VCaP (cell line): ENCODE measurements around the gene ACAP3.

ENCODE experiments used
- H3K27ac ChIP-seq: fragments of 450-650 bp; 2 replicates; pipeline ENCODE4 v1.5.1; 2017
- CTCF ChIP-seq: fragments of 450-650 bp; conservative IDR thresholded peaks from 2 replicates; pipeline ENCODE4 v1.5.1; 2017; ENCODE audit warnings: mild to moderate bottlenecking, moderate library complexity

Gene ACAP3

DNA sequence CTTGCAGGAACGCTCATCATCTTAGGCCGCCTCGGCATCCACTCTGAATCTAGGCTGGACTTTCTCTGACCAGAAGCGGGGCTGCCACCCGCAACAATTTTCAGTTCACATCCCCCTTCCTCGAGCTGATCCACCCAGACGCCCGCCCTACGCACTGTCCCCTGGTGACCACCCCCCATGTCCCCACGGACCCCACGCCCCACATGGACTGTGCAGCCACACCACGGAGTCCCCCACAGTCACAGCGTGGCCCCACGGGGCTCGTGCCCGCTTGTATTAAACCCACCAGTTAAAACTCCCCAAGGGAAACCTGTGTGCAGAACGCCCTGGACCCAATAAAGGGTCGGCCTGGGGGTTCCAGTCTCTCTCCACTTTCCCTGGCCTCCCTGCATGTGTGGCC lies 48.2 kb downstream of the ACAP3 start:
- H3K27ac ChIP-seq = no peak overlapping the region

GRCh38 chr1:1259119-1259488 lies 48.6 kb downstream of the ACAP3 start:
- no peak overlapping the region for H3K27ac ChIP-seq
- TF ChIP-seq CTCF = no peak

More for the DNA sequence above, 48.2 kb downstream of the ACAP3 start:
- TF ChIP-seq CTCF = no peak

DNA sequence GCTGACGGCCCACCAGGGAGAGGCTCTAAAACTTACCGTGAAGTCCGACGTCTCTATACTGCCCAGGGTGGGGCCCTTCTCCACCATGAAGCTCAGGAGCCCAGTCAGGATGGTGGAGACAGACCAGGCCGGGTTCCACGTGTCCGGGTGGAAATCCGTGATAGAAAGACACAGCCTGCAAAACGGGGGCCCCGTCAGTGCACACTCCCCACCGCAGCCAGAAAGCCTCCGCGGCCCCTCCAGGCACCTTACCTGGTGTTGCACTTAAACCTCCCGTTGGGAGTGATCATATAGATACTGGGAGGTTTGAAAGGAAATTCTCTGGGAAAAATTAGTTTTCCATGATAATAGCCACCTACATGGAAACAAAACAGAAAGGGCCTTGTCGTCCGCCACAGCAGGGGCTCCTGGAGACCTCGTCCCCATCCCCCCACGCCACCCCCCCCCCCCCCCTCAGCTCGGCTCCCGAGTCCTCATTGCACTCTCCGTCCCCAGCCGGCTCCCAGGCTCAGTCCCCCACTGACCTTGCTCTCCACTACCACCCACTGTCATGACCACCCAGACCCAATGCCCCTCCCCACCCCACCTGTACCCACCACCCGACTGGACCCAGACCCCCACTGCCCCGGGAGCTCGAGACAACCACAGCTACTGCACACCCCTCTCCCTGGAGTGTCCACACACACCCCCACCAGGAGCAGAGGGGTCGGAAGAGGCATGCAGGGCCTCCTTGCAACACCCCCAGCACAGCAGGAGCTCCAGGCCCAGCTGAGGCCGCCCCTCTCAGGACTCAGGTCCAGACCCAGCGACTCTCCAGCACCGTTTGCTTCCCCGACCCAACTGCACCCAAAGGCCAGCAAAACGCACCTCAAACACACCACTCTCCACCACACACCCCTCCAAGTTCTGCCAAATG lies 50.5 kb downstream of the ACAP3 start:
- TF ChIP-seq CTCF = no peak
- no peak overlapping the region for H3K27ac ChIP-seq

GRCh38 chr1:1255611-1256010 lies 52.1 kb downstream of the ACAP3 start:
- H3K27ac ChIP-seq = peak overlapping the region; percentile 13; the same call in 1 of the 2 replicates

DNA sequence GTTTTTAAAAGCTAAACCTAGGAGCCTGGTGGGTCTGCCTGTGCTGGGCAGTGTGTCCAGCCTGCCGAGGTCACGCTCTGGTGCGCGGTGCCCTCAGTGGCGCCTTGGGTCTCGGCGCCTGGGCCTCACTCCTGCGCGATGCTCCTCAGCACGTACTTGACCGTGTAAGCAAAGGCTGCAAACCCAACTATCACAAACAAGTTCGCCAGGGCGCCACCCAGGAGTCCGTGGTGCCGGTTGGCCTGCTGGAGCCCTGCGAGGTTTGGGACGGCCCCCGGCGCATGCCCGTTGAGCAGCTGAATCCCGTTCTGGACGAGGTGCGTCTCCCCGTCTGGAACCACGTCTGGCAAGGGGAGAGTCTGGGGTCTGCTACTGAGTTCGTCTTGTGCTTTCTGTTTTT lies 52.7 kb downstream of the ACAP3 start:
- no peak for TF ChIP-seq CTCF
- peak overlapping the region; percentile 13 for H3K27ac ChIP-seq

More at GRCh38 chr1:1255611-1256010, 52.1 kb downstream of the ACAP3 start:
- TF ChIP-seq CTCF = no peak

DNA sequence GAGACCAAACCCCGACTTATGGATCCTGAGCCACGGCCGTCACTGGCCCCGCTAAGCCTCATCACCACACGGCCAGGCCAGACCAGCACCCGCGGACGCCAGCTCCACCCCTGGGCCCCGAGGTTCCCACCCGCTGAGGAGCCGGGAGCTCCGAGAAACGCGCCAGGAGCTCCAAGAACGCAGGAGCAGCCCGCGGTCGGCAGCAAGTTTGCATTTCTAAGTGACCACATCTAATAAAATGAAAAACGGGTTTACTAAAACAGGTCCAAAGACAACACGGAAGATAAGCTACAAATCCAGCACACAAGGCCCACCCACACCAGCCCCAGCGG lies 53.1 kb downstream of the ACAP3 start:
- no peak for TF ChIP-seq CTCF
- H3K27ac ChIP-seq = peak overlapping the region; percentile 13

- no peak for TF ChIP-seq CTCF
Observed at GRCh38 chr1:1253972-1254666, 53.6 kb downstream of the ACAP3 start.

More at GRCh38 chr1:1253972-1254666, 53.6 kb downstream of the ACAP3 start:
- no peak overlapping the region; the same call in 1 of the 2 replicates for H3K27ac ChIP-seq
